ENCODE results near the gene SAMHD1.

The SAMHD1 gene

DNA sequence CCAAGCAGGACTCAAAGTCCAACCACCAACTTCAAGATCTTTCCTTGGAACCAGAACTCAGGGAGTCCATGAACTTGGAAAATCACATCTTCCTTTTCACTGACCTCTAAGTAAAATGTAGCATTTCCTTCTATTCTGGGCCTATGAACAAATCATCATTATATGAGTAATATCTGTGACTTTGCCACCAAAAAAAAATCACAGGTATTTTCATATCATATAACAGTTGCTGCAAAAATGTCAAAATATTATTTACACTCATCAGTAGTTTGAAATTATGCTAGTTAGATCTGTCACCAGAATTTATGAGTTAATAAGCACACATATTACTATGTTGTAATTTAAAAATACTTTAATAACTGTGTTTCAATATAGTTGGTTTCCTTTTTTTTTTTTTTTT lies 102.8 kb downstream of the SAMHD1 start:
- Histone ChIP-seq H2AFZ (ENCODE audit: low read depth, low read length, severe bottlenecking) (no peak overlapping the region), H3K9ac (ENCODE audit: low read length) (peak overlapping the region; percentile 65), H3K79me2 (ENCODE audit: insufficient read depth, low read length) (peaks cover 60% of the 10 kb centered on the region), H3K27ac (ENCODE audit: low read depth, low read length) (peak overlapping the region; percentile 99), H3F3A (ENCODE audit: insufficient read depth) (peaks cover 64% of the 10 kb centered on the region), H4K20me1 (ENCODE audit: low read depth, low read length) (no peaks in the 10 kb centered on the region), H3K36me3 (ENCODE audit: low read length) (no peaks in the 10 kb centered on the region; the same call in 1 of the 2 replicates), H3K9me2 (replicated peaks; ENCODE audit: insufficient read depth, low read length) (no peaks in the 10 kb centered on the region), H3K4me2 (ENCODE audit: low read depth, low read length, poor library complexity, severe bottlenecking) (peak overlapping the region; percentile 69), H3K4me3 (ENCODE audit: insufficient read depth, low read length, poor library complexity, severe bottlenecking) (no peak overlapping the region), H3K9me3 (ENCODE audit: insufficient read depth, low read length) (0 out of 2 replicates have a peak, but pooled peaks cover 3% of the 10 kb centered on the region), H3K27me3 (ENCODE audit: low read length) (no peaks in the 10 kb centered on the region)
- TF ChIP-seq EZH2phosphoT487 (conservative IDR thresholded peaks at IDR 0.05; ENCODE audit: low read length) = no peak
- TF ChIP-seq, protein P1, sequence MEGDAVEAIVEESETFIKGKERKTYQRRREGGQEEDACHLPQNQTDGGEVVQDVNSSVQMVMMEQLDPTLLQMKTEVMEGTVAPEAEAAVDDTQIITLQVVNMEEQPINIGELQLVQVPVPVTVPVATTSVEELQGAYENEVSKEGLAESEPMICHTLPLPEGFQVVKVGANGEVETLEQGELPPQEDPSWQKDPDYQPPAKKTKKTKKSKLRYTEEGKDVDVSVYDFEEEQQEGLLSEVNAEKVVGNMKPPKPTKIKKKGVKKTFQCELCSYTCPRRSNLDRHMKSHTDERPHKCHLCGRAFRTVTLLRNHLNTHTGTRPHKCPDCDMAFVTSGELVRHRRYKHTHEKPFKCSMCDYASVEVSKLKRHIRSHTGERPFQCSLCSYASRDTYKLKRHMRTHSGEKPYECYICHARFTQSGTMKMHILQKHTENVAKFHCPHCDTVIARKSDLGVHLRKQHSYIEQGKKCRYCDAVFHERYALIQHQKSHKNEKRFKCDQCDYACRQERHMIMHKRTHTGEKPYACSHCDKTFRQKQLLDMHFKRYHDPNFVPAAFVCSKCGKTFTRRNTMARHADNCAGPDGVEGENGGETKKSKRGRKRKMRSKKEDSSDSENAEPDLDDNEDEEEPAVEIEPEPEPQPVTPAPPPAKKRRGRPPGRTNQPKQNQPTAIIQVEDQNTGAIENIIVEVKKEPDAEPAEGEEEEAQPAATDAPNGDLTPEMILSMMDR (IDR thresholded peaks at IDR 0.05; ENCODE audit: insufficient read depth, low read length, poor library complexity, severe bottlenecking) = no peak

DNA sequence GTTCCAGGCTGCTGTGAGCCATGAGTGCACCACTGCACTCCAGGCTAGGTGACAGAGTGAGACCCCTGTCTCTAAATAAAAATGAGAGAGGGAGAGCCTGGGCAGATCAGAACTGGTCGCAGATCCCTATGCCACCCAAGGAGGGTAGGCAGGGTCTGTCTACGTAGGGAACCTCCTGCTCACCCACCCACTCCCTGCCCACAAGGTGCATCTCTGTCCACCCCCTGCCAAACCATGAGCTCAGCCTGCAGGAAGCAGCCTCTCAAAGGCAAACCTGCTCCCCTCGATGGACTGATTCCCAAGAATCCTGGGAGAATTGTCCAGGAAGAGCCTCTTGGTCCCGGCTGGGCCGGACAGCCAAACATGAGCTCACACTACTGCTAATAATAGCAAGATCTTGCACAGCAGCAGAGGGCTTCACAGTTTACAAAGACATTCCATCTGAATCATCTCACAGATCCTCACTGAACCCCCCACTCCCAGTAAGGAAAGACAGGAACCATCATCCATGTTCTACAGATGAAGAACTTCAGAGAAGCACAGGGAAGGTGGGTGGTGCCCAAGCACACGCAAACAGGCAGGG lies 103.3 kb downstream of the SAMHD1 start:
- no peaks in the 10 kb centered on the region for H3K9me2 ChIP-seq (replicated peaks; ENCODE audit: insufficient read depth, low read length)
- no peaks in the 10 kb centered on the region for H3K27me3 ChIP-seq (ENCODE audit: low read length)
- H3K27ac ChIP-seq (ENCODE audit: low read depth, low read length) = peak overlapping the region; percentile 99
- peak overlapping the region; percentile 69 for H3K4me2 ChIP-seq (ENCODE audit: low read depth, low read length, poor library complexity, severe bottlenecking)
- H3K79me2 ChIP-seq (ENCODE audit: insufficient read depth, low read length) = peaks cover 55% of the 10 kb centered on the region
- no peak overlapping the region for H3K4me3 ChIP-seq (ENCODE audit: insufficient read depth, low read length, poor library complexity, severe bottlenecking)
- no peak overlapping the region for H2AFZ ChIP-seq (ENCODE audit: low read depth, low read length, severe bottlenecking)
- no peaks in the 10 kb centered on the region for H4K20me1 ChIP-seq (ENCODE audit: low read depth, low read length)
- TF ChIP-seq EZH2phosphoT487 (conservative IDR thresholded peaks at IDR 0.05; ENCODE audit: low read length) = no peak
- TF ChIP-seq, protein P1 (IDR thresholded peaks at IDR 0.05; ENCODE audit: insufficient read depth, low read length, poor library complexity, severe bottlenecking) = no peak
- H3K9ac ChIP-seq (ENCODE audit: low read length) = peak overlapping the region; percentile 65
- no peaks in the 10 kb centered on the region; the same call in 1 of the 2 replicates for H3K36me3 ChIP-seq (ENCODE audit: low read length)
- H3K9me3 ChIP-seq (ENCODE audit: insufficient read depth, low read length) = 0 out of 2 replicates have a peak, but pooled peaks cover 3% of the 10 kb centered on the region
- H3F3A ChIP-seq (ENCODE audit: insufficient read depth) = peaks cover 69% of the 10 kb centered on the region

DNA sequence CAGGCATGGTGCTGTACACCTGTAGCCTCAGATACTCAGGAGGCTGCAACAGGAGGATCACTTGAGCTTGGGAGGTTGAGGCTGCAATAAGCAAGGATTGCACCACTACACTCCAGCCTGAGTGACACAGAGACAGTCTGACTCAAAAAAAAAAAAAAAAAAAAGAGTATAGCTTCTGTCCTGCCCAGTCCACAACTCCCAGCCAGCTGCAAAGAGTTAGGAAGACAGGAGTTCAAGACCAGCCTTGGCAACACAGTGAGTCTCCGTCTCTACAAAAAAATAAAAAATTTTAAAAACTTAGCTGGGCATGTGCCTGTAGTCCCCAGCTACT lies 103.8 kb downstream of the SAMHD1 start:
- Histone ChIP-seq H3K9me3 (ENCODE audit: insufficient read depth, low read length) (0 out of 2 replicates have a peak, but pooled peaks cover 3% of the 10 kb centered on the region), H3K4me3 (ENCODE audit: insufficient read depth, low read length, poor library complexity, severe bottlenecking) (no peak overlapping the region), H2AFZ (ENCODE audit: low read depth, low read length, severe bottlenecking) (no peak overlapping the region), H3K9me2 (replicated peaks; ENCODE audit: insufficient read depth, low read length) (no peaks in the 10 kb centered on the region), H3K4me2 (ENCODE audit: low read depth, low read length, poor library complexity, severe bottlenecking) (peak overlapping the region; percentile 69), H3K36me3 (ENCODE audit: low read length) (no peaks in the 10 kb centered on the region; the same call in 1 of the 2 replicates), H3K27me3 (ENCODE audit: low read length) (no peaks in the 10 kb centered on the region), H4K20me1 (ENCODE audit: low read depth, low read length) (no peaks in the 10 kb centered on the region), H3K27ac (ENCODE audit: low read depth, low read length) (peak overlapping the region; percentile 99), H3K9ac (ENCODE audit: low read length) (peak overlapping the region; percentile 65), H3K79me2 (ENCODE audit: insufficient read depth, low read length) (peaks cover 56% of the 10 kb centered on the region), H3F3A (ENCODE audit: insufficient read depth) (peaks cover 74% of the 10 kb centered on the region)
- TF ChIP-seq, protein P1 (IDR thresholded peaks at IDR 0.05; ENCODE audit: insufficient read depth, low read length, poor library complexity, severe bottlenecking) = no peak
- TF ChIP-seq EZH2phosphoT487 (conservative IDR thresholded peaks at IDR 0.05; ENCODE audit: low read length) = no peak

All from SU-DHL-6 (cell line).